Activated T-helper 17 cell treated with anti-CD3 and anti-CD28 coated beads, Interleukin-2, amount 50 U/mL, for 72 hours (primary cell): ENCODE data around the gene MAST4. TPM values are rescaled to one million over a fixed set of nuclear protein-coding genes. Genes with fewer than 3 reads are reported as not detected.

Experiments used
- ATAC-seq: fragments of 150-1000 bp; cut with Tn5 transposase; replicated peaks from 2 replicates; pipeline ENCODE4 v1.10.0; 2021; ENCODE audit warnings: mild to moderate bottlenecking, moderate library complexity
- H3K27ac Mint-ChIP-seq: one replicate; pipeline ENCODE4 v1.8.0; 2022; ENCODE audit warnings: mixed read lengths
- H3K27me3 Mint-ChIP-seq: one replicate; pipeline ENCODE4 v1.8.0; 2022; ENCODE audit warnings: mixed read lengths
- H3K36me3 Mint-ChIP-seq: one replicate; pipeline ENCODE4 v1.8.0; 2022; ENCODE audit warnings: low read depth, mild to moderate bottlenecking, mixed read lengths
- H3K4me1 Mint-ChIP-seq: one replicate; pipeline ENCODE4 v1.8.0; 2022; ENCODE audit warnings: mixed read lengths
- H3K4me3 Mint-ChIP-seq: one replicate; pipeline ENCODE4 v1.8.0; 2022; ENCODE audit warnings: mild to moderate bottlenecking, mixed read lengths
- H3K9me3 Mint-ChIP-seq: one replicate; pipeline ENCODE4 v1.8.0; 2022; ENCODE audit warnings: mixed read lengths
- total RNA-seq, 2 donors: library from RNA; stranded (reverse); gene quantifications; one replicate each; pipeline ENCODE4 v1.2.3, GENCODE V29; 2022

MAST4 gene
- total RNA-seq, 2 donors from 2014 or later: 42.1 to 103 TPM

DNA sequence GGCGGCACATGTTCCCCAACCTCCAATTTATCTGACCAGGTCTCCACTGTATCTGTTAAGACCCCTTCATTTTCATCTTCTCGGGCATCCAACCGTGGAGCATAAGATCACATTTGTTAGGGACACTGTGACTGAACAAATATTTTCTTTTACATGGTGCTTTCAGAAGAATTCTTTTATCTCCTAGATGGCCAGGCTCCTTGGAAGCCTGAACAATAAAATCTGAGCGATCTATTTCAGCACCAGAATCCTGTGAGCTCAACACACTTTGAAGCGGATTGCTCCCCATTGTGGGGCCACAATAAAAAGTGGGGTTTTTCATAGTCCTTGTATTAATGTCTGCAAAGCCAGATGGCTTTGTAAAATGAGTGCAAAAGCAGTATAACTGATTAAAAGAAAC is 326.7 kb downstream of the MAST4 start:
- H3K27me3 Mint-ChIP-seq: no peaks in the 10 kb centered on the region
- no peak overlapping the region for H3K4me3 Mint-ChIP-seq
- no peaks in the 10 kb centered on the region for H3K36me3 Mint-ChIP-seq
- no peak for ATAC-seq
- H3K27ac Mint-ChIP-seq: no peak overlapping the region
- peaks cover 5% of the 10 kb centered on the region for H3K9me3 Mint-ChIP-seq
- no peaks in the 10 kb centered on the region for H3K4me1 Mint-ChIP-seq

DNA sequence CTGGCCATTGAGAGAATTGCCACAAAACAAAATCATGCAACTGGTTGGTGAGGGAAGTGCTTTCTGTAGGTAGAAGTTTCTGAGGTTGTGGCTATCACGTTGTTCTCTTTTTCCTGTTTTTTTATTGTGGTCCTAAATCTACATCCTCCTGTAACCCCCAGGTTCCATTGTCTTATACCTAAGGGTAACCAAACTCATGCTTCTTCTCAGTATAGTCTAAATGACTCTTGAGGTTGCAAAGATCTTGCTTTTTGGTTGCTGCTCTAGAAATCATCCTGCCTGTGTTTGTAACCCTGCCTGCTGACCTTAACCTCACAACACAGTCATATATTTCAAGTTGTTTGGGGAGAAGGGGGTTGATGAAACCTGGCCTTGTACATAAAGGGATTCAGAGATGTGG is 327.3 kb downstream of the MAST4 start:
- Mint-ChIP-seq H3K27ac (no peak overlapping the region), H3K4me3 (no peak overlapping the region), H3K9me3 (peaks cover 5% of the 10 kb centered on the region), H3K36me3 (no peaks in the 10 kb centered on the region), H3K4me1 (no peaks in the 10 kb centered on the region), H3K27me3 (no peaks in the 10 kb centered on the region)
- peak; percentile 42 for ATAC-seq

DNA sequence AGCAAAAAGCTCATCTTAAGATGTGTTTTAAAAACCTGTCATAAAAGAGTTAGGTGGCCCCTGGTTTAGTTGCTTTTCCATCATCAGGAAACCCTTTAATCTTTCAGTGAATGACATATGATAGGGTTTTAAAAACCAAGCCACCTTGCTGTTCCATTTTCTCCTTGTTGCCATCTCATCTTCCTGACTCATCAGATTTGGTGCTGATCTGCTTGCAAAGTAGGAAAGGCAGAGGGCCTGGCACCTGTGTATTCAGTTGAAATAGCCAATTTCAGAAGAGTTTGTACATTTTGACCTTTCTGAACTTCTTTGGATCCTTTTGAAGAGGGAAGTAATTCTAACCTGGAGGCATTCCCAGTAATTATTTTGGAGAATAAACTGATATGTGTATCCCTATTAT is 327.7 kb downstream of the MAST4 start:
- ATAC-seq: no peak
- Mint-ChIP-seq H3K4me1 (no peaks in the 10 kb centered on the region), H3K9me3 (peaks cover 5% of the 10 kb centered on the region), H3K4me3 (no peak overlapping the region), H3K27ac (no peak overlapping the region), H3K27me3 (no peaks in the 10 kb centered on the region), H3K36me3 (no peaks in the 10 kb centered on the region)

DNA sequence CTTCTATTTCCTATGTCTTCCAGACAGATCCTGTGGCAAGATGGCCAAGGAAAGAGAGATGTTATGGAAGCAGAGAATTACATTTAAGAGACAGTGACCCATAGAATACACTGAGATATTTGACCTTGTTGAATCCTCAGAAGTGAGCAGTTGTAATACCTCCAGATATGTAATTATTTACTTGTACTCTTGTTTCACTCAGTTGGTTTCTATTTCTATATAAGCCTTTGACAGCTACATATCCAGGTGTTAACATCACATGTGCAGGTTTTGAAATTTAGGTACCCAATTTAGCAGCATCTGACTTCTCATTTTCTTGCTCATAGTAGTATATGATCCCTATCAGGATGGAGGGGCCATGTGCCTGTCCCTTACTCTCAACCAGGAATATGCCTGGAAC is 330.9 kb downstream of the MAST4 start:
- Mint-ChIP-seq H3K27ac (no peak overlapping the region), H3K4me1 (no peaks in the 10 kb centered on the region)
- no peak for ATAC-seq

DNA sequence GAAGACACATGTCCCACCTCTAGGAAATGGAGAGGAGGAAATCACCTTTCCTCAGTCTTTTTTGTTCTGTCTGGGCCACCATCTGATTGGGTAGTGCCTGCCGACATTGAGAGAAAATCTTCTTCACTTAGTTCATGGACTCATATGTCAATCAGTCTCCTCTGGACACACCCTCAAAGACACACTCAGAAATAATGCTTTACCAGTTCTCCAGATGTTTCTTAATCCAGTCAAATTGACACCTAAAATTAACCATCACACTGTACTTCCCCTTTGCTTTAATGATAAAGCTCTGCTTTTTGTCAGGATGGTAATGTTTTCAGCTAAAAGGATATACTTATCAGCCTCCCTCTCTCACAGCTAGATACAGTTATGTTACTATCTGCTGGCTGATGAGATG is 333.1 kb downstream of the MAST4 start:
- no peak overlapping the region for H3K4me3 Mint-ChIP-seq
- H3K4me1 Mint-ChIP-seq: no peaks in the 10 kb centered on the region

More for the DNA sequence above, 330.9 kb downstream of the MAST4 start:
- H3K36me3 Mint-ChIP-seq: no peaks in the 10 kb centered on the region
- no peak overlapping the region for H3K4me3 Mint-ChIP-seq
- H3K27me3 Mint-ChIP-seq: no peaks in the 10 kb centered on the region
- H3K9me3 Mint-ChIP-seq: peaks cover 2% of the 10 kb centered on the region

DNA sequence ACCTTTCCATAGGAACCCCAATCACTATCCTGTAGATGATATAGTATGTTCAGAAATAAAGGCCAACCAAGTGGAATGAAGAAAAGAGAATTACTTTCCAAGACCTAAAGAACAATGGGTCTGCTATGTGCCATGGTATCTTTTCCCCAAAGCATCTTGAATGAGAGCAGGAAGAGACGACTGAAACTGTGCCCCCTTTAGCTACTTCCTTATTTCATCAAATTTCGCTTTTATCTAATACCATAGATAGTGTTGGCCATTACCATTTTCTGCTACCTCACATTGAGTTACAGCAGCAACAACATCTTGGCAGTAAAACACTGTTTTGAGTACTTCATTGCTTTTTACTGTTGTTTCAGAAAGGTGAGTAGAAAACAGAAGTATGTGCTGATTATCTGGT is 333.8 kb downstream of the MAST4 start:
- Mint-ChIP-seq H3K27ac (no peak overlapping the region), H3K4me1 (no peaks in the 10 kb centered on the region), H3K4me3 (no peak overlapping the region), H3K9me3 (no peaks in the 10 kb centered on the region), H3K27me3 (no peaks in the 10 kb centered on the region), H3K36me3 (no peaks in the 10 kb centered on the region)
- no peak for ATAC-seq

More for the DNA sequence above, 333.1 kb downstream of the MAST4 start:
- H3K27ac Mint-ChIP-seq: no peak overlapping the region
- no peak for ATAC-seq
- no peaks in the 10 kb centered on the region for H3K9me3 Mint-ChIP-seq
- H3K36me3 Mint-ChIP-seq: no peaks in the 10 kb centered on the region
- no peaks in the 10 kb centered on the region for H3K27me3 Mint-ChIP-seq

DNA sequence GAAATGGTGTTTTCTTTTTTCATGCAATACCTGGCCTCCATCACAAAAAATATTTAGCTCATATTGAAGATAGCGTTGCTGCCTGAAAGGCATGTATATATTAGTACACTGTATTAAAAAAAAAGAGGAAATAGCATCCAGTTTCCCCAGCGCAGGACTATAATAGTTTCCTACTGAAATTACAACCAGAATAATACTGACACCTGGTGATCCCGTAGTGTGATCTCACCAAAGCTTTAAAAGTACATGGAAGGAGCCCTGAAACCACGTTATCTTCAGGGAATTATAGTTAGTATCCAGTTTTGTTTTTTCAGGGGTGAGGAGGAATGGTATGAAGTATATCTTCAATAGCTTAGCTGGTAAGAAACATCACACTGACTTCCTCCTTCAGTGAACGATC is 335.5 kb downstream of the MAST4 start:
- Mint-ChIP-seq H3K36me3 (no peaks in the 10 kb centered on the region), H3K9me3 (no peaks in the 10 kb centered on the region), H3K27ac (no peak overlapping the region), H3K27me3 (no peaks in the 10 kb centered on the region), H3K4me3 (no peak overlapping the region), H3K4me1 (no peaks in the 10 kb centered on the region)
- ATAC-seq: no peak

DNA sequence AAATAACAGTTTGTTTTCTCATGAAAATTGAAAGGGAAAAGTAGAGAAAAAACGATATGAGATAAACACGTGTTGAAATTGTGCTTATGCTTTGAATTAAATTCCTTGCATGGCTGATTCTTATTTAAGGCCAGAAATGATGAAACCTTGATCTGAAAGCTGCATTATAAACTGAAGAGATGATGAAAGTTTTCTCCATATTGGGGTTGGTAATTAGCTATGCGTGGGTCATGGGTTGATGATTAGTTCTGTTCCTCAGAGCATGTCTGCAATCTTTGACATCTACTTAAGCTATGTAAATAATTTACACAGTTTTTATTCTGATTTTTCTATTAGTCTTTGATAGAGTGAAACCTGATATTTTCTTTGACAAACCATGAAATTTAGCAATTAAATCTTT is 336.3 kb downstream of the MAST4 start:
- H3K36me3 Mint-ChIP-seq: no peaks in the 10 kb centered on the region
- no peaks in the 10 kb centered on the region for H3K9me3 Mint-ChIP-seq
- no peak overlapping the region for H3K27ac Mint-ChIP-seq
- H3K27me3 Mint-ChIP-seq: no peaks in the 10 kb centered on the region
- no peak for ATAC-seq
- H3K4me1 Mint-ChIP-seq: no peaks in the 10 kb centered on the region
- H3K4me3 Mint-ChIP-seq: no peak overlapping the region

DNA sequence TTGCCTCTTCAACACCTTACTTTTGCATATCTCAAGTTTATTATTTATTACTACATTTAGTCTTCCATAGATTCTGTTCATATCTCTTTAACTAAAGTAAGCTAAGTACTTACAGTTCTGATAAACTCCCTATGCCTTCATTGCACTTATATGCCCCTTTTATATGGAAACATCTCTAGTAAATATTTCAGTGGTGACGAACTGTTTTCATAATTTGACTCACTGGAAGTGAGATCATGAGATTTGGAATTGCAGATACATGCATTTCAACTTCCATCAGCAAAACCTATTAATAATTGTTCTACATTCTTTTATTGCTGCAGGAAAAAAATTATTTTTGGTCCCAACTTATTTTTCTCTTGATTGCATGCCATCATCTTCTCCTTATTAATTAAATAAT is 336.9 kb downstream of the MAST4 start:
- no peak for ATAC-seq

DNA sequence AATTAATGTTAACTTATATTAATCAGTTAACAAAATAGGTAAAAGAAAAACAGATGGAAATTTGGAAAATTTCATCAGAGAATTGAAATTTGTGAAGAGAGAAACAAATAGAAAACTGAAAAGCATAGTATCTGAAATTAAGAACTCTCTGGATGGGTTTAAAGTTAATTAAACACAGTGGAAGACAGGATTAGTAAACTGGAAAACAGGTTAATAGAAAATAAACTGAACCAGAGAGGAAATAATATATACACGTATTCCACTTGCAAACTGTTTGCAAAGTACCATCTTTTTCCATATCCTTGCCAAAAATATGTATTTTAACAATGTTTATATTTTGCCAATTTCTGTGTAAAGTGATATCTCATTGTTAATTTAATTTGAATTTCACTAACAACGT is 342.9 kb downstream of the MAST4 start:
- Mint-ChIP-seq H3K27ac (no peak overlapping the region), H3K4me1 (no peaks in the 10 kb centered on the region), H3K27me3 (no peaks in the 10 kb centered on the region), H3K9me3 (no peaks in the 10 kb centered on the region), H3K4me3 (no peak overlapping the region), H3K36me3 (no peaks in the 10 kb centered on the region)
- ATAC-seq: no peak

More for the DNA sequence above, 336.9 kb downstream of the MAST4 start:
- Mint-ChIP-seq H3K36me3 (no peaks in the 10 kb centered on the region), H3K27ac (no peak overlapping the region), H3K9me3 (no peaks in the 10 kb centered on the region), H3K4me3 (no peak overlapping the region), H3K4me1 (no peaks in the 10 kb centered on the region), H3K27me3 (no peaks in the 10 kb centered on the region)

DNA sequence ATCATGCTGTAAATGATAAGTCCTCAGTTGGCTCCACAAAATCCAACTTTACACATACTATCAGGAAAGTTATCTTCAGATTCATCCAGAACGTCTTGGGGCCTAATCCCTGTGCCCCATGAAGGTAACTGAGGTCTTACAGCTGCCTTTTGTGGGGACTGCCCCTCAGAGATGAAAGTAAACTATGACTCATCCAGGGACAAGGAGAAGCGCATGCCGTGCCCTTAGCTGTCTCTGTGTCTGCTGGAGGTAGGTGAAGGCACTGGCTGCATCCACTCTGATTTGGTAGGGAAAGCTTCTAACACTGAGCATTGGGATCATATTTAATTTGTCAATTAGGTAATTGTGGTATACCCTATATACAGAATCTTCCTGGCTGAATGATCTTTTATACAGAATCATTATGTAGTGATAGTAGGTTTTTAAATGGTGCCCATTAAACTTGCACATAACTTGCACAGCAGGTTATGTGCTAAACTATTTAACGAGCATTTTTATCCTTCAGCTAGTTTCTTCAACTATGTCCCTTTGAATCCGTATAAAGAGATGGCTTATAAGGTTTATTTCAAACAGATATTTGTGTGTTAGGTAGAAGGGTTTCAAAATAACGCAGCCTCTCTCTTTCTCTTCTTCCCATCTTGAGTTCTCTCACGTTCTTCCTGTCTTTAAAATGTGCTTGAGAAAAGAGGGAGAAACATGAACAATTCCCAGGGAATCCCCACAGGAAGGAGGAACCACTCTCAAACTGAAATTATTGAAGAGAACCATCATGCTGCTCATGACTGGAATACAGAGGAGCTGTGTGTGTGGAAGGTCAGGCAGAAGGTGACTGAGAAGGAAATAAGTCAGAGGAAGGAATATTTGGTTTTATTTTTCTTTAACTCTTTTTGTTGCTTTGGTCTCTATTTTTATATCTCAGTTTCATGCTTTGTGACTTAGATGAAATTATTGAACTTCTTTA is 349.5 kb downstream of the MAST4 start:
- Mint-ChIP-seq H3K27me3 (peaks cover 6% of the 10 kb centered on the region), H3K36me3 (no peaks in the 10 kb centered on the region), H3K27ac (no peak overlapping the region), H3K4me1 (peaks cover 9% of the 10 kb centered on the region), H3K4me3 (no peak overlapping the region), H3K9me3 (no peaks in the 10 kb centered on the region)
- ATAC-seq: peak; percentile 99

DNA sequence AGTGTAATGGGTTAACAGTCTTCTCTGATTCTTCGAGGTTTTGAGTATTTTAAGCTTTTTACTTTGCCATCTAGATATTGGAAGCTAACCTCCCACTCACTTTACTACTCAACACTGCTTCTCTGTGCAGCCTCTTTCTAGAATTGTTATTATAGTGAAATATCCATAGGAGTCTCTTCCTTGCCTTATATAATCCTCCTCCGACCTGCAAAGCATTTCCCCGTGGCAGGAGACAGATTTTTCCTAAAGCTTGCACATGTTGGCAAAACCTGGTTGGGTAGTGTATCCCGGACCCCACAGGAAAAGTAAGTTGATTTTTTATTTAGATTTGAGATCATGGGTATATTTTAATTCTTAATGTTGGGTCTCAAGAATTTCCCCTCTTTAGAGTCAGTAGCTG is 351.3 kb downstream of the MAST4 start:
- ATAC-seq: no peak
- H3K9me3 Mint-ChIP-seq: no peaks in the 10 kb centered on the region
- peaks cover 6% of the 10 kb centered on the region for H3K27me3 Mint-ChIP-seq
- H3K27ac Mint-ChIP-seq: no peak overlapping the region
- no peak overlapping the region for H3K4me3 Mint-ChIP-seq
- H3K4me1 Mint-ChIP-seq: peaks cover 9% of the 10 kb centered on the region
- no peaks in the 10 kb centered on the region for H3K36me3 Mint-ChIP-seq

DNA sequence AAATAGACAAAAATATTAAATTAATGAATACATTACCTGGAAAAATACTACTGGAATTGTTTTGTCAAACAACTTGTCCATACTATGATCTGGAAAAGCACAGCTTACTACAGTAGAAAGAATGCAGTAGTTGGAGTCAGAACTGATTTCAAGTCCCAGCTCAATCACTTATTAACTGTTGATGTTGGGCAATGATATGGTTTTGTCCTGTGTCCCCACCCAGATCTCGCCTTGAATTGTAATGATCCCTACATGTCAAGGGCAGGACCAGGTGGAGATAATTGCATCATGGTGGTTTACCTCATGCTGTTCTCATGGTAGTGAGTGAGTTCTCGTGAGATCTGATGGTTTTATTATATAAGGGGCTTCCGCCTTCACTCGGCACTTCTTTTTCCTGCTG is 352.9 kb downstream of the MAST4 start:
- H3K27ac Mint-ChIP-seq: no peak overlapping the region
- no peaks in the 10 kb centered on the region for H3K36me3 Mint-ChIP-seq
- H3K27me3 Mint-ChIP-seq: peaks cover 6% of the 10 kb centered on the region
- H3K9me3 Mint-ChIP-seq: no peaks in the 10 kb centered on the region
- ATAC-seq: no peak
- no peak overlapping the region for H3K4me3 Mint-ChIP-seq
- peaks cover 9% of the 10 kb centered on the region for H3K4me1 Mint-ChIP-seq

DNA sequence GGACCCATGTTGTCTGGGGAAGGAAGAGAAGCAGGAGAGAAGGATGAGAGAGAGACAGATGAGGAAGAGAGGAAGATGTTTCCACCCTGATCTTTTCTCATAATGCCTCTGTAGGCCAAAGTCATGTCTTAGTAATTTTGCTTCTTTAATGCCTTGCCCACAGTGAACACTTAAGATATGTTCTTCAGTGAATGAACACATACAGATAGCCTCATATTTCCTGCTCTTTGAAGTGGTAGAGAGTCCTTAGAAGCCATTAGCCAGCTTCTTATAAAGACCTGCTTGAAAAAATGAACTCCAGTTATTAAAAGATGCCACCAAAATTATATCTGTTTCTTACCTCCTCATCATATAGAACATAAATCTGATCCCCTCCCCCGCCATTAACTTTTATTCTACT is 356.0 kb downstream of the MAST4 start:
- H3K4me1 Mint-ChIP-seq: peaks cover under 1% of the 10 kb centered on the region
- no peaks in the 10 kb centered on the region for H3K9me3 Mint-ChIP-seq
- no peaks in the 10 kb centered on the region for H3K27me3 Mint-ChIP-seq
- H3K36me3 Mint-ChIP-seq: no peaks in the 10 kb centered on the region
- no peak for ATAC-seq
- no peak overlapping the region for H3K27ac Mint-ChIP-seq
- H3K4me3 Mint-ChIP-seq: no peak overlapping the region

DNA sequence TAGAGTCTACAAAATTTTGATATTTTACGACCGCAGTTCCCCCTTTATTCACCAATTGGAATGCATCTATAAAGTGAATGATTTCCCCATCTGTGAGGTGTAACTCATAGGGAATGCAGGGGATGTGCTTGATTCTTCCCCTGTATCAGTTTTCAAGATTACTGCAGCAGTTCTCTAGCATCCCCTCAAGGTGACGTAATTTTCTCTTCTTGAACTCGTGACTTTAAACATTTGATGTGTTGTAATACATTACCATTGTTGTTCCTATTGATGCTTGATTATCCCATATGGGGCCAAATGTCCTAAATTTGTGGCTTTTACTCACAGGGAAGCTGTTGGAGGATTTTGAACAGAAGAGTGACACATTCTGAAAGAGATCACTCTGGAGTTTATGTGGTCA is 360.2 kb downstream of the MAST4 start:
- no peak for ATAC-seq
- no peaks in the 10 kb centered on the region for H3K36me3 Mint-ChIP-seq

More for the DNA sequence above, 360.2 kb downstream of the MAST4 start:
- no peak overlapping the region for H3K4me3 Mint-ChIP-seq
- peaks cover 7% of the 10 kb centered on the region for H3K27me3 Mint-ChIP-seq
- no peak overlapping the region for H3K27ac Mint-ChIP-seq
- H3K9me3 Mint-ChIP-seq: no peaks in the 10 kb centered on the region
- H3K4me1 Mint-ChIP-seq: peaks cover 3% of the 10 kb centered on the region
